NCI-H146 treated with DMSO at 0.1 percent for 48 hours (cell line): ENCODE data around the gene ADAMTSL3.

Experiments used
- DNase-seq: peaks from one replicate; lab custom pipeline; 2025; ENCODE audit not compliant: unreplicated experiment; lab: John Stamatoyannopoulos, UW

Gene ADAMTSL3

DNA sequence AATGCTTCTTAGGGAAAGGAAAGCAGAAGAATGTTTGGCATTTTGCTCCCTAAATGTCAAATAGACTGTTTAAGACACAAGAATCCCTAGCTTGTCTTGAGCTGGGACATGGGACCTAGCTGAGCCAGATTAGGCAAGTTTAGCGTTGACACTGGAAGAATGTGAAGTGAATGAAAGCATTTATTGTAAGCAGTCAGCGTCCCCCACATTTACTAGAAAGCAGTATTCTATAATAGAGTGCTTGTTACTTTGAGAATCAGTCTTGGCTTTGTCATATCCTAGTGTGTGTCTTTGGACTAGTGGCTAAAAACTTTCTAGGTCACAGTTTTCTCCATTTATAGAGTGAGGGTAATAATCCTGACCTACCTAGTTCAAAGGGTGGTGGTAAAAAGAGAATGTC lies 161.6 kb downstream of the ADAMTSL3 start:
- DNase-seq = no peak

DNA sequence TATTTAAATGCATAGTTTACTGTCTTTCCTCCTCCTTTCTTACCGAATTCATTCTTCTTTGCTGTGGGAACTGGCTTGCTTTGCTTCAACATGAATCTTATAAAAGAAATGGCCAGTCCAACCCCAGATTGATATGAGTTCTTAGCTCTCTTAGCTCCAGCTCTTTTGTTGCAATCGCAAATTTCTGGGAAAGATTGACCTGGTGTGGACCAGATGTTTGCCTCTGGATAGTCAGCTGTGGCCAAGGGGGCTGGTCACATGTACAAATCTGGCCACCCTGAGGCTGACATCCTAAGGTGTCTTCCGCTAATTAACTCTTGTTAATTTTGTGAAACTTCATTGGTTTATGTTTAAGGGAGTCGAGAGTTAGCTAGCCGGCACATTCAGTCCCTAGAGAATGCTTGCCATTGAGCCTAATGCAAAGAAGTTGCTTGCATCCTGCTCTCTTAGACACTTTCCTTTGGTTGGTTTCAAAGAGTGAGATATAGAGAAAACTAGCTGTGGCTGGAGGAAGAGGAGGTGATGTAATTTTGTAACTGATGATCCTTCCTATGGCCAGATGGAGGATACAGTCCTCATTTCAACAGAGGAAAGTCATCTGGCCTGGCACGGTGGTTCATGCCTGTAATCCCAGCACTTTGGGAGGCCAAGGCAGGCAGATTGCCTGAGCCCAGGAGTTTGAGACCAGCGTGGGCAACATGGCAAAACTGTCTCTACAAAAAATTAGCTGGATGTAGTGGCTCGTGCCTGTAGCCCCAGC lies 162.4 kb downstream of the ADAMTSL3 start:
- DNase-seq = no peak

DNA sequence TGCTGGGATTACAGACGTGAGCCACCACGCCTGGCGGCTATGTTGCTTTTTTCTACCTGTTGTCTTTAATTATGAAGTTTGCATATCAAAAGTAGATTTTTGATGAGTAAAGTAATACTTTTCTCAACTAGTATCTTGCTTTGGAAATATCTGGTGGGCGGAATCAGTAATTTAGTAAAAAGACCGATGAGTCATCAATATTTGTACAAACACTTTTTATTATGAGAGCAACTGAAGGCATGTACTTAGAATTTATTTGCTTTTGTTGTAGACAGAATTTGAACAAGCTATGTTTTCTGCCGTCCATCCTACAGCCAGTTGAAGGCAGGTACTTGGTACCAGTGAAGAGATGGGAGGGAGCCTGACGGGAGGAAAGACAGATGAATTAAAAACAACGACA lies 164.7 kb downstream of the ADAMTSL3 start:
- no peak for DNase-seq

- no peak for DNase-seq
Measured at GRCh38 chr15:83830381-83830780, 176.5 kb downstream of the ADAMTSL3 start.

- DNase-seq = no peak
Measured at GRCh38 chr15:83833569-83833968, 179.6 kb downstream of the ADAMTSL3 start.

DNA sequence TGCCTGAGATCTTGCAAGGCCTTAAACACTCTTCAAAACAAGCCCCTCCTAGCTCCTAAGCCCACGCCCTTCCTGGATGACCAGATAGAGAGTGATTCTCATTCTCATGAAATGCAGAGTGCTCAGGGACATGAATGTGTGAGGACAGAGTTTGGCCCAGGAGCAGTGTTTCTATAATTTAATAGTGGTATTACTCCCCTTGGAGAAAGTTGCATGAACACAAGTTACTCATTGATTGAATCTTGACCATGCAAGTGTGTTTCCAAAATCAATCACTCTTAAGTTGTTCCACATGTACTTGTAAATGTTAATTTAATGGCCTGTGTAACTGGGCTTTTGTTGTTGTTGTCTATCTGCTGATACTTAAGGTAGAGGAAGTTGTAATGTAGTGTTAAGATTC lies 181.6 kb downstream of the ADAMTSL3 start:
- no peak for DNase-seq

DNA sequence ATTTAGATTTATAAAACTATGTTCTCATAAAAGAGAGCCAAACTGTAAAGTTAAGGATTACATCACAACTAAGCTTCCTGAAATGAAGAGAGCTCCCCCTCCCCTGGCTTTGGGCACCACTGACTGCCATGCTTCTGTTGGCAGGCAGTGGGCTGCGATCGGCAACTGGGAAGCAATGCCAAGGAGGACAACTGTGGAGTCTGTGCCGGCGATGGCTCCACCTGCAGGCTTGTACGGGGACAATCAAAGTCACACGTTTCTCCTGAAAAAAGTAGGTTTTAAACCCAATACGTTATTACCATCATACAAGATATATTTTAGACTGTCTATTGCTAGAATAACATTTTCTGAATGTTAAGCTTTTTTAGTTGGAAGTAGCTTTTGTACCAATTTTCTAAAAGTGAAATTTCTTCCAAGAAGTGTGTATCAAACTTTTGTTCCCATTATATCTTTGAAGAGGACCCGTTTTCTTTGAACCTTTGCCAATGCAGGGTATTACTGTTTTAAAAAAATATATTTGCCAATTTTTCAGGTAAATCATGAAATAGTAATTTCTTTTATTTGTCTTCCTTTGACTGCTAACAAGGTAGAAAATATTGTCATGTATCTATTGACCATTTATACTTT lies 184.1 kb downstream of the ADAMTSL3 start:
- DNase-seq = no peak

DNA sequence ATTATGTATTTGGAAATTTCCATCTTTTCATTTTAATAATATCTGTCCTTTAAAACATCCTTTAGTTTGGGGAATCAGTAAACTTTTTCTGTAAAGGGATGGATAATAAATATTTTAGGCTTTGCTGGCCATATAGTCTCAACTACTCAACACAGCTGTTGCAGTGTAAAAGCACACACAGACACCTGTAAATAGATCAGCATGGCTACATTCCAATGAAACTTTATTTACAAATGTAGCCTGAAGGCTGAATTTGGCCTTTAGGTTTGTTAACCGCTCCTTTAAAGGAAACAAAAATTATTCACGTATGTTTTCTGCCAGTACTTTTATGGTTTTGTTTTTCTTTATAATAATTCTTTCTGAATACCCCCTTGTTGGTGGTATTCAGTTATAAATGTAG lies 184.8 kb downstream of the ADAMTSL3 start:
- no peak for DNase-seq

DNA sequence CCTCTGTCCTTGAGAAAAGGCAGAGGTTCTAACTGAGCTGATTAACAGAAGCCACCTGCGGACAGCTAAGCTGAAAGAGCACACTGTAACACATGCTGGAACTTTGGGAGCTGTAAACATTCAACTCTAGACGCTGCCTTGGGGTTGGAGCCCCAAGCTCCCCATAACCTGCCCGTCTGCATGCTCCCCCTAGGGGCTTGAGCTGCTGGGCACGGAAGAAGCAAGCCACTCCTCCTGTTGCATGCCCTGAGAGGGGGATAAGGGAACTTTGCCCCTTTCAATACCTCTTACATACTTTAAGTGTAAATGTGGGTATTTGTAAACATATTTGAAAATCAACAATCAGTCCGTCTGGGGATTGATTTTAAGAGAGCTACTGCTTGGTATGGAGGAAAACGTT lies 188.4 kb downstream of the ADAMTSL3 start:
- DNase-seq = no peak

DNA sequence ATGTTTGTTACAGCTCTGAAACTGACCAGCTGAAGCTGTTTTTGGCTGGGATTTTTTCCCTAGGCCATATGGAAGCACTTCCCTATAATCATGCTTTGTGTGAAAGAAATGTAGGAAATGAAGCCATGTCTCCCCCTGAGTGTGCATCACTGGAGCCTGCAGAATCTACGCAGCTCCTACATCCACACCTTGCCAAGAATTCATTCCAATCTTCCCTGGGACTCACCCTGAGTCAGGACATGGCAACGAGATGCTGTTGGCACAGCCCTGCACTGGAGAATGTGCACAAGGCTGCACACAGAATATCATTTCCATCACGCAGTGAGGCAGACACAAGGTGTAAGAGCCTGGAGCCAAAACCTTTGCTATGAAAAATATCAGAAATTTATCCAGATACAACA lies 189.5 kb downstream of the ADAMTSL3 start:
- no peak for DNase-seq

DNA sequence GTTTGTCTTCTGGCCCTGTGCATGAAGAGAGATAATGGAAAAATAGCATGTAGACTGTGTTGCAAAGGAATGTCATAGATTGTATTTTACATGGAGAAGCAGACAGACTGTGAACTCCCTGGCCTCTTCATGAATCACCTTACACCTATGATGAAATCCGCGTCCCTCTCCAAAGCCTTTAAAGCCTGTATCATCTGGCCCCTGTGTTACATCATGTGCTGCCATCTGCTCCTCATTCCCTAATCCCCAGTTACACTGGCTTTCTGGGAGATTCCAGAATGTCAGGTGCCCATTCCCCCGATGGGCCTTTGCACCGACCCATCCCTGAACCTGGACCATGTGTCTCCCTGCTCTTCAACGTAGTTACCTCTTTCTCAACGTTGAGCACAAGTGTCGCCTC lies 190.8 kb downstream of the ADAMTSL3 start:
- DNase-seq = no peak

DNA sequence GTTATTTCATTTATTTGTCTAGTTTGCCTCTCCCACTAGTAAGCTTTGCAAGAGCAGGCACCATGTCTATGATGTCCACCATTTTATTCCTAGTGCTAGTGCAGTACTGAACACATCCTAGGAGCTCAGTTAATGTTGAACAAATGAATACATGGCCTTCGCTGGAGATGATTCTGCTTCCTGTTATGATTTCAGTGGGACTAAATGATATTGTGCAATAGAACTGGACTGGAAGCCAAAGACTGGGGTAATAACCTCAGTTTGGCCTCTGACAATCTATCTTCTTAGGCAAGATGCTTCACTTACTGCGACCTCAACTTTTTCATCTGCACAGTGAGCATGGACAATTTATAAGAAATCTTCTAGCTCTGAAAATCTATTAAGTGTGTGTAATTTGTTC lies 191.3 kb downstream of the ADAMTSL3 start:
- no peak for DNase-seq

DNA sequence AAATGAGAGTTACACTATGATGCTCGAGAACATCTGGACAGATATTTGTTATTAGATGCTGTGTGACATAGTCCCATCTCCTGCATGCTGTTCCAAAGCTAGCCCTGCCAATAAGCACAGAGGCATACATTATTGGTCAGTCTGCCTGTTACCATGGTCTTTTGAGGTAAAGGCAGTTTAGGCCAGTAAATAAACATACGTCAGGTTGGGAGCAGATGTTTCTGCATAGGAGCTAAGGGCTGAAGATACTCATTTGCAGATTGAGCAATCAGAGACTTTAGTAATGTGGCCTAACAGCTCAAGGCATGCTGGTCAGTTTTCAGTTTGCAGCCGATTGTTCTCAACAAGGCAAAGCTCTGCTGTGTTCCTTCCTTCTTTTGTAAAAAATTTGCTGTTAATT lies 192.9 kb downstream of the ADAMTSL3 start:
- no peak for DNase-seq

- no peak for DNase-seq
Measured at GRCh38 chr15:83848315-83849050, 194.6 kb downstream of the ADAMTSL3 start.

DNA sequence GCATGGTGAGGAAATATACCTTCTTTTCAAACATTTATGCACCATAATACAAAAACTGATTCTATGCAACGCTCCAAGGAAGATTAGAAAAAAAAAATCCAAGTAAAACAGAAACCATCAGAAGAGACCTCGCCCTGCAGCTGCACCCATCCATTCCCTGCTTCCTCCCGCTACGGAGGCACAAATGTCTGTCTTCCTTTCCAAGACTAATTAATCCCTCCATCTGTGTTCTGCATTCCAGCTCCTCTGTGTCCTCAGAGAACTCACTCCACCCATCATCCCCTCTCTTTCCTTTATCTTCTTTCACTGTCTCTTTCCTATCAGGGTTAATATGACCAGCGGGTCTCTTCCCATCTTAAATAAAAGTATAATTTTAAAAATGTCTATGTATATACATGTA lies 196.1 kb downstream of the ADAMTSL3 start:
- DNase-seq = no peak

- no peak for DNase-seq
Measured at GRCh38 chr15:83850501-83851245, 196.8 kb downstream of the ADAMTSL3 start.

- no peak for DNase-seq
Measured at GRCh38 chr15:83853232-83853631, 199.3 kb downstream of the ADAMTSL3 start.

GRCh38 chr15:83854321-83854720 lies 200.4 kb downstream of the ADAMTSL3 start:
- no peak for DNase-seq

DNA sequence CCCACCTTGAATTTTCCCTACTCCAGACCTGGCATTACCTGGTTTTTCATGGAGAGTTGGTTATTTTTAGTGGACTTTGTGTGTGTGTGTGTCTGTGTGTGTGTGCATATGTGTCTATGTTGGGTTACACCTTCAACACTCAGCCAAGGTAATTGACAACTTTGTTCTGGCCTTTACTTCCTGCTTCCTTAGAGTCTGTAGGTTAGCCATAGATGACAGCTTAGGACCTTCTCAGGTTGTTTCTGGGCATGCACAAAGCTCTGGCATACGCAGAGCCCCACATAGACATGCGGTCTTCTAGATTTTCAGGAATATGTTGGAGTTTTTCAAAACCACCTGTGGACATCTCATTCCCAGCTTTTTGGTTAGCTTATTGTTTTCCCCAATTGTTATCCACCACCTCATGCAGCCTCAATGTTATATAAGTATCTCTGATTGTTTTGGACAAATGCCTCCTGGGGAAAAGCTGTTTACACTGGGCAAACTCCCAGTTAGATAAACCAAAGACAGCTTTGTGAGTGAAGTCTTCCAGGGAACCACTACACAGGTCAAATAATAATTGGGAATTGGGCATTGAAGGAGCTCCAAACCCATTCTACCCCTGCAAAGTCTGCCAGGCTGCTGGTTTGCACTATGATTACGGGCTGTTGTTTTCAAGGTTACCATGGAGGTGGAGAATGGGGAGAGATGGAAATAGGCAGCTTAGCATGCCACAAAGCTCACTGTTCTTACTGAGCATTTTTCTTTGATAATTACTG lies 201.2 kb downstream of the ADAMTSL3 start:
- no peak for DNase-seq

DNA sequence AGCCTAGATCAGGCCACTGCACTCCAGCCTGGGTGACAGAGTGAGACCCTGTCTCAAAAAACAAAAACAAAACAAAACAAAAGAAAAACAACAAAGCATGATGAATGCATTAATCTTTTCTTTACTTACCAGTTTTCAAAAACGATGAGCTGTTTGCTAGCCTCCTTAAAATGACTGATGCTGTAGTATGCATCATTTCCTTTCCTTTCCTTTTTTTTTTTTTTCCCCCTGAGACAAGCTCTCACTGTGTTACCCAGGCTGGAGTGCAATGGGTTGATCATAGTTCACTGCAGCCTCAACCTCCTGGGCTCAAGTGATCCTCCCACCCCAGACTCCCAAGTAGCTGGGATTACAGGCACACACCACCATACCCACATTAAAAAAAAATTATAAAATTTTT lies 202.0 kb downstream of the ADAMTSL3 start:
- DNase-seq = no peak
